HG03108 (cell line): Measurements from ENCODE around the gene SLC6A14.

ENCODE experiments used
- ATAC-seq: cut with Tn5 transposase; IDR thresholded peaks from one replicate; pipeline ENCODE4 v1.9.1; 2021; ENCODE audit warnings: moderate library complexity; ENCODE audit not compliant: unreplicated experiment

Gene SLC6A14

GRCh38 chrX:116436358-116436816, at the start of gene SLC6A14:
Gene SLC6A14, plus strand, starts transcription at chrX:116436606. Its CDS starts 104 bp downstream, at chrX:116436710.
- no peak for ATAC-seq

- ATAC-seq = no peak
Observed at GRCh38 chrX:116395752-116396151, 40.7 kb upstream of the SLC6A14 start.

GRCh38 chrX:116399681-116400080, 36.7 kb upstream of the SLC6A14 start:
- no peak for ATAC-seq

- no peak for ATAC-seq
Observed at GRCh38 chrX:116409219-116409618, 27.2 kb upstream of the SLC6A14 start.

GRCh38 chrX:116413273-116413672, 23.1 kb upstream of the SLC6A14 start:
- no peak for ATAC-seq

GRCh38 chrX:116417214-116417613, 19.2 kb upstream of the SLC6A14 start:
- no peak for ATAC-seq

- ATAC-seq = no peak
Observed at GRCh38 chrX:116417968-116418367, 18.4 kb upstream of the SLC6A14 start.

GRCh38 chrX:116427978-116428377, 8.4 kb upstream of the SLC6A14 start:
- ATAC-seq = no peak

GRCh38 chrX:116435597-116435996, 809 bp upstream of the SLC6A14 start:
- ATAC-seq = no peak

- no peak for ATAC-seq
Observed at GRCh38 chrX:116449156-116449555, 12.8 kb downstream of the SLC6A14 start.

- ATAC-seq = no peak
Observed at GRCh38 chrX:116462822-116463221, 26.4 kb downstream of the SLC6A14 start, which contains the start of gene CT83. Gene CT83, minus strand, starts transcription at chrX:116462976. Its CDS starts 120 bp downstream, at chrX:116462856.

GRCh38 chrX:116480059-116480458, 43.7 kb downstream of the SLC6A14 start:
- no peak for ATAC-seq

GRCh38 chrX:116490104-116490503, 53.7 kb downstream of the SLC6A14 start:
- no peak for ATAC-seq

- no peak for ATAC-seq
Observed at GRCh38 chrX:116493271-116493670, 56.9 kb downstream of the SLC6A14 start.

GRCh38 chrX:116499780-116500179, 63.4 kb downstream of the SLC6A14 start:
- no peak for ATAC-seq
